ENCODE results near the gene LDLRAD4.
"Not testable (repeated sequence)": the region's sequence is repeated elsewhere in the genome, so short reads cannot be mapped to it uniquely, and the experiment has no call there.

GRCh38 chr18:13476312-13476711 is 257.8 kb downstream of the LDLRAD4 start:
- TF ChIP-seq POLR2A (IDR thresholded peaks at IDR 0.05; ENCODE audit: low read depth, low read length); TAF1 (IDR thresholded peaks at IDR 0.05; ENCODE audit: low read depth, low read length); POLR2AphosphoS5 (IDR thresholded peaks at IDR 0.05; ENCODE audit: low read depth, low read length); POU2F2 (IDR thresholded peaks at IDR 0.05; ENCODE audit: low read depth, low read length); SPI1 (IDR thresholded peaks at IDR 0.05; ENCODE audit: low read depth, low read length); PAX5 (IDR thresholded peaks at IDR 0.05; ENCODE audit: insufficient read depth, low read length, severe bottlenecking): not testable (repeated sequence)

Measured in GM12891 (cell line).